SK-N-SH (cell line): ENCODE measurements around the gene KCNC2. TPM values are rescaled to one million over a fixed set of nuclear protein-coding genes. Genes with fewer than 3 reads are reported as not detected.

Source experiments
- CTCF ChIA-PET: fragments of 300-600, 350-600 bp; formaldehyde crosslinking; extraction: SDS; loops from one replicate; lab custom pipeline; 2021; lab: Yijun Ruan, JAX
- POLR2A ChIA-PET: fragments of 350-600 bp; sonication (Branson Sonifier 250); formaldehyde crosslinking; extraction: SDS; loops from one replicate; lab custom pipeline; 2020; ENCODE audit warnings: antibody characterized with exemption, inconsistent platforms; lab: Yijun Ruan, JAX
- DNase-seq: peaks from one replicate; pipeline ENCODE4 v3.0.0; 2012
- H2AFZ ChIP-seq: fragments of 200-600 bp; sonication (generic); 2 replicates; pipeline ENCODE4 v1.8.1; 2016; ENCODE audit warnings: antibody characterized with exemption, mild to moderate bottlenecking, low read depth
- H3F3A ChIP-seq: fragments of 200-600 bp; sonication (generic); replicated peaks from 2 replicates; pipeline ENCODE3; 2016; ENCODE audit warnings: antibody characterized with exemption, mild to moderate bottlenecking; ENCODE audit not compliant: insufficient read depth
- H3K27ac ChIP-seq, 2 experiments: fragments of 200-500 bp in 1 of 2; fragments of 200-600 bp in 1 of 2; sonication (Bioruptor generic) in 1 of 2; sonication (generic), shearing (Covaris generic) in 1 of 2; 2 replicates each; pipeline versions ENCODE4 v1.5.1 to v1.6.1; 2014 to 2016; ENCODE audit warnings: low read depth in 2 of 2, inconsistent platforms in 1 of 2, low read length in 1 of 2, mild to moderate bottlenecking in 1 of 2, mixed read lengths in 1 of 2
- H3K27me3 ChIP-seq: fragments of 200-600 bp; sonication (generic), shearing (Covaris generic); 2 replicates; pipeline ENCODE4 v1.6.1; 2016; ENCODE audit warnings: mixed run types; ENCODE audit not compliant: insufficient read depth
- H3K36me3 ChIP-seq, 2 experiments: fragments of 200-500 bp in 1 of 2; fragments of 200-600 bp in 1 of 2; sonication (Bioruptor generic) in 1 of 2; sonication (generic) in 1 of 2; replicated peaks in 1 of 2; 2 replicates each; pipeline versions ENCODE3 to v1.5.1; 2014 to 2016; ENCODE audit warnings: low read length in 1 of 2, mild to moderate bottlenecking in 1 of 2; ENCODE audit not compliant: insufficient read depth in 2 of 2, control insufficient read depth in 1 of 2
- H3K4me1 ChIP-seq, 2 experiments: fragments of 200-500 bp in 1 of 2; fragments of 200-600 bp in 1 of 2; sonication (Bioruptor generic) in 1 of 2; sonication (generic), shearing (Covaris generic) in 1 of 2; 2 replicates each; pipeline versions ENCODE4 v1.5.1 to v1.6.1; 2014 to 2016; ENCODE audit warnings: low read depth in 1 of 2, low read length in 1 of 2, mixed run types in 1 of 2; ENCODE audit not compliant: insufficient read depth in 2 of 2, control insufficient read depth in 1 of 2
- H3K4me2 ChIP-seq: fragments of 200-600 bp; sonication (generic), shearing (Covaris generic); 2 replicates; pipeline ENCODE4 v1.6.1; 2017; ENCODE audit warnings: mixed run types
- H3K4me3 ChIP-seq, 2 experiments: fragments of 200-500 bp in 1 of 2; fragments of 200-600 bp in 1 of 2; sonication (Bioruptor generic) in 1 of 2; sonication (generic), shearing (Covaris generic) in 1 of 2; 2 replicates each; pipeline versions ENCODE4 v1.5.1 to v1.8.1; 2014 to 2016; ENCODE audit warnings: low read depth in 2 of 2, inconsistent platforms in 1 of 2, low read length in 1 of 2, mild to moderate bottlenecking in 1 of 2, mixed read lengths in 1 of 2, moderate library complexity in 1 of 2
- H3K79me2 ChIP-seq: fragments of 200-600 bp; sonication (generic); 2 replicates; pipeline ENCODE4 v1.8.1; 2017; ENCODE audit warnings: mild to moderate bottlenecking; ENCODE audit not compliant: insufficient read depth
- H3K9ac ChIP-seq: fragments of 200-600 bp; sonication (generic); 2 replicates; pipeline ENCODE4 v1.6.1; 2017; ENCODE audit warnings: mixed run types
- H3K9me2 ChIP-seq: fragments of 200-600 bp; sonication (generic); 2 replicates; pipeline ENCODE4 v1.6.1; 2017; ENCODE audit warnings: mixed run types
- H3K9me3 ChIP-seq: fragments of 200-600 bp; sonication (generic); 2 replicates; pipeline ENCODE4 v1.6.1; 2017; ENCODE audit warnings: mixed run types, mild to moderate bottlenecking, moderate library complexity
- H4K20me1 ChIP-seq: fragments of 200-600 bp; sonication (generic); 2 replicates; pipeline ENCODE4 v1.6.1; 2017; ENCODE audit warnings: mild to moderate bottlenecking, mixed run types; ENCODE audit not compliant: insufficient read depth
- CHD2 ChIP-seq: fragments of 150-350 bp; IDR thresholded peaks from 2 replicates; pipeline ENCODE4 v1.6.1; 2018; ENCODE audit warnings: low read length; ENCODE audit not compliant: partially characterized antibody
- EZH2phosphoT487 ChIP-seq: fragments of 200-600 bp; sonication (generic); IDR thresholded peaks from 2 replicates; pipeline ENCODE4 v1.6.1; 2017; ENCODE audit warnings: low read depth, mixed run types, mild to moderate bottlenecking, antibody characterized with exemption, moderate library complexity, borderline replicate concordance
- FOXM1 ChIP-seq: IDR thresholded peaks from 2 replicates; pipeline ENCODE4 v1.4.0; 2012; ENCODE audit warnings: low read depth, mild to moderate bottlenecking
- GATA2 ChIP-seq: sonication (generic); formaldehyde crosslinking; IDR thresholded peaks from 2 replicates; pipeline ENCODE4 v1.5.0; 2020; ENCODE audit warnings: mild to moderate bottlenecking, missing genetic modification reagents
- NRF1 ChIP-seq: IDR thresholded peaks from 2 replicates; pipeline ENCODE4 v1.6.1; 2012; ENCODE audit warnings: low read depth, mild to moderate bottlenecking, low read length
- POLR2AphosphoS5 ChIP-seq: IDR thresholded peaks from 2 replicates; pipeline ENCODE4 v1.6.1; 2012; ENCODE audit warnings: low read depth, low read length
- RFX5 ChIP-seq: IDR thresholded peaks from 2 replicates; pipeline ENCODE4 v1.6.1; 2012; ENCODE audit warnings: mild to moderate bottlenecking, improper control_type of control experiment, low read length
- SIN3A ChIP-seq: IDR thresholded peaks from 2 replicates; pipeline ENCODE4 v1.6.1; 2012; ENCODE audit warnings: low read depth, mild to moderate bottlenecking, low read length, moderate library complexity, borderline replicate concordance
- SMC3 ChIP-seq: IDR thresholded peaks from 2 replicates; pipeline ENCODE4 v1.6.1; 2012; ENCODE audit warnings: low read depth, low read length, improper control_type of control experiment
- TAF1 ChIP-seq: IDR thresholded peaks from 2 replicates; pipeline ENCODE4 v1.6.1; 2012; ENCODE audit warnings: low read depth, mild to moderate bottlenecking, low read length, moderate library complexity, borderline replicate concordance
- YY1 ChIP-seq: IDR thresholded peaks from 2 replicates; pipeline ENCODE4 v1.4.0; 2012; ENCODE audit warnings: low read depth, mild to moderate bottlenecking
- WGBS: methylation state at CpG from one replicate; pipeline ENCODE4 v1.1.6; 2017; ENCODE audit warnings: low lambda C conversion rate; 5-methylcytosine and 5-hydroxymethylcytosine counted together
- polyA plus RNA-seq, 3 experiments: library from polyadenylated mRNA; depleted of rRNA; stranded (reverse); fragments of >200 nt; gene quantifications; 2 replicates each; pipeline ENCODE4 v1.2.3, GENCODE V29; 2012
- TF ChIP-seq, protein P1 (sequence below): fragments of 150-350 bp; IDR thresholded peaks from 2 replicates; pipeline ENCODE4 v1.6.1; 2017; ENCODE audit warnings: antibody characterized with exemption, low read length, low read depth, borderline replicate concordance
- TF ChIP-seq, protein P2 (sequence below): fragments of 150-350 bp; IDR thresholded peaks from 2 replicates; pipeline ENCODE4 v1.6.1; 2016; ENCODE audit warnings: mild to moderate bottlenecking, low read depth, low read length
- TF ChIP-seq, protein P3 (sequence below): IDR thresholded peaks from 2 replicates; pipeline ENCODE4 v1.4.0; 2012; ENCODE audit warnings: low read depth, borderline replicate concordance
- TF ChIP-seq, protein P4 (sequence below): IDR thresholded peaks from 2 replicates; pipeline ENCODE4 v1.4.0; 2012; ENCODE audit warnings: low read depth, borderline replicate concordance
- TF ChIP-seq, protein P5 (sequence below): fragments of 200-600 bp; sonication (generic); IDR thresholded peaks from 2 replicates; pipeline ENCODE4 v1.6.1; 2017; ENCODE audit warnings: antibody characterized with exemption, mild to moderate bottlenecking, moderate library complexity

The KCNC2 gene
- polyA plus RNA-seq, 1 of the 3 experiments (the other 2 are of a cell fraction): not detected

DNA sequence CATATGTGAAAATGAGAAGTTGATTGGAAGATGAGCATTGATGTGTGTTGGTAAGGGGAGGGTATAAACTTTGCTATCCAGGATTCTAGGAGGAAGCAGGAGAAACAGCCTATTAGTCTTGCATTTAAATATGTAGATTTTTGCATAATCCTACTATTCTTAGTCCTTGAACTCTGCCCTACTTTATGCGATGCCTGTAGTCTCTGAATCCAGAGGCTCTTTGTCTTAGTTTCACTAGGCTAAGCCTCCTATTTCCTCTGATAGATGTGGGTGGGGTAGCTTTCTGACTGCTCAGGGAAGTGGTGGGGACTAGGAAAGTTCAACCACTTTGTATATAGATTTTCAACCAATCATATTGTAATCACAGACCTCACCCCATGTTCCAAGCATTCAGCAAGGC lies 49.5 kb upstream of the KCNC2 start:
- Histone ChIP-seq H3K36me3 (no peaks in the 10 kb centered on the region), H3K4me2 (no peak overlapping the region), H3K9ac (no peak overlapping the region), H3K27ac (no peak overlapping the region), H3K9me3 (no peaks in the 10 kb centered on the region), H3K4me1 (no peaks in the 10 kb centered on the region), H3K79me2 (no peaks in the 10 kb centered on the region), H3K9me2 (no peaks in the 10 kb centered on the region), H3K27me3 (no peaks in the 10 kb centered on the region), H4K20me1 (no peaks in the 10 kb centered on the region), H3F3A (no peaks in the 10 kb centered on the region), H2AFZ (no peak overlapping the region), H3K4me3 (no peak overlapping the region)
- ChIA-PET CTCF (no interaction called here), POLR2A (no interaction called here)
- WGBS: 88% methylated on average over 1 of the region's 1 CpG
- no peak for DNase-seq
- TF ChIP-seq, protein P1, sequence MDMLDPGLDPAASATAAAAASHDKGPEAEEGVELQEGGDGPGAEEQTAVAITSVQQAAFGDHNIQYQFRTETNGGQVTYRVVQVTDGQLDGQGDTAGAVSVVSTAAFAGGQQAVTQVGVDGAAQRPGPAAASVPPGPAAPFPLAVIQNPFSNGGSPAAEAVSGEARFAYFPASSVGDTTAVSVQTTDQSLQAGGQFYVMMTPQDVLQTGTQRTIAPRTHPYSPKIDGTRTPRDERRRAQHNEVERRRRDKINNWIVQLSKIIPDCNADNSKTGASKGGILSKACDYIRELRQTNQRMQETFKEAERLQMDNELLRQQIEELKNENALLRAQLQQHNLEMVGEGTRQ: no peak
- TF ChIP-seq, protein P2, sequence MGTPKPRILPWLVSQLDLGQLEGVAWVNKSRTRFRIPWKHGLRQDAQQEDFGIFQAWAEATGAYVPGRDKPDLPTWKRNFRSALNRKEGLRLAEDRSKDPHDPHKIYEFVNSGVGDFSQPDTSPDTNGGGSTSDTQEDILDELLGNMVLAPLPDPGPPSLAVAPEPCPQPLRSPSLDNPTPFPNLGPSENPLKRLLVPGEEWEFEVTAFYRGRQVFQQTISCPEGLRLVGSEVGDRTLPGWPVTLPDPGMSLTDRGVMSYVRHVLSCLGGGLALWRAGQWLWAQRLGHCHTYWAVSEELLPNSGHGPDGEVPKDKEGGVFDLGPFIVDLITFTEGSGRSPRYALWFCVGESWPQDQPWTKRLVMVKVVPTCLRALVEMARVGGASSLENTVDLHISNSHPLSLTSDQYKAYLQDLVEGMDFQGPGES: no peak
- TF ChIP-seq SMC3 (no peak), FOXM1 (no peak), EZH2phosphoT487 (no peak), YY1 (no peak), RFX5 (no peak), TAF1 (no peak), POLR2AphosphoS5 (no peak), CHD2 (no peak), NRF1 (no peak), GATA2 (CRISPR knock-in tag) (no peak), SIN3A (no peak)
- TF ChIP-seq, protein P3, sequence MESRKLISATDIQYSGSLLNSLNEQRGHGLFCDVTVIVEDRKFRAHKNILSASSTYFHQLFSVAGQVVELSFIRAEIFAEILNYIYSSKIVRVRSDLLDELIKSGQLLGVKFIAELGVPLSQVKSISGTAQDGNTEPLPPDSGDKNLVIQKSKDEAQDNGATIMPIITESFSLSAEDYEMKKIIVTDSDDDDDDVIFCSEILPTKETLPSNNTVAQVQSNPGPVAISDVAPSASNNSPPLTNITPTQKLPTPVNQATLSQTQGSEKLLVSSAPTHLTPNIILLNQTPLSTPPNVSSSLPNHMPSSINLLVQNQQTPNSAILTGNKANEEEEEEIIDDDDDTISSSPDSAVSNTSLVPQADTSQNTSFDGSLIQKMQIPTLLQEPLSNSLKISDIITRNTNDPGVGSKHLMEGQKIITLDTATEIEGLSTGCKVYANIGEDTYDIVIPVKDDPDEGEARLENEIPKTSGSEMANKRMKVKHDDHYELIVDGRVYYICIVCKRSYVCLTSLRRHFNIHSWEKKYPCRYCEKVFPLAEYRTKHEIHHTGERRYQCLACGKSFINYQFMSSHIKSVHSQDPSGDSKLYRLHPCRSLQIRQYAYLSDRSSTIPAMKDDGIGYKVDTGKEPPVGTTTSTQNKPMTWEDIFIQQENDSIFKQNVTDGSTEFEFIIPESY: no peak
- TF ChIP-seq, protein P4, sequence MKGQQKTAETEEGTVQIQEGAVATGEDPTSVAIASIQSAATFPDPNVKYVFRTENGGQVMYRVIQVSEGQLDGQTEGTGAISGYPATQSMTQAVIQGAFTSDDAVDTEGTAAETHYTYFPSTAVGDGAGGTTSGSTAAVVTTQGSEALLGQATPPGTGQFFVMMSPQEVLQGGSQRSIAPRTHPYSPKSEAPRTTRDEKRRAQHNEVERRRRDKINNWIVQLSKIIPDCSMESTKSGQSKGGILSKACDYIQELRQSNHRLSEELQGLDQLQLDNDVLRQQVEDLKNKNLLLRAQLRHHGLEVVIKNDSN: no peak
- TF ChIP-seq, protein P5, sequence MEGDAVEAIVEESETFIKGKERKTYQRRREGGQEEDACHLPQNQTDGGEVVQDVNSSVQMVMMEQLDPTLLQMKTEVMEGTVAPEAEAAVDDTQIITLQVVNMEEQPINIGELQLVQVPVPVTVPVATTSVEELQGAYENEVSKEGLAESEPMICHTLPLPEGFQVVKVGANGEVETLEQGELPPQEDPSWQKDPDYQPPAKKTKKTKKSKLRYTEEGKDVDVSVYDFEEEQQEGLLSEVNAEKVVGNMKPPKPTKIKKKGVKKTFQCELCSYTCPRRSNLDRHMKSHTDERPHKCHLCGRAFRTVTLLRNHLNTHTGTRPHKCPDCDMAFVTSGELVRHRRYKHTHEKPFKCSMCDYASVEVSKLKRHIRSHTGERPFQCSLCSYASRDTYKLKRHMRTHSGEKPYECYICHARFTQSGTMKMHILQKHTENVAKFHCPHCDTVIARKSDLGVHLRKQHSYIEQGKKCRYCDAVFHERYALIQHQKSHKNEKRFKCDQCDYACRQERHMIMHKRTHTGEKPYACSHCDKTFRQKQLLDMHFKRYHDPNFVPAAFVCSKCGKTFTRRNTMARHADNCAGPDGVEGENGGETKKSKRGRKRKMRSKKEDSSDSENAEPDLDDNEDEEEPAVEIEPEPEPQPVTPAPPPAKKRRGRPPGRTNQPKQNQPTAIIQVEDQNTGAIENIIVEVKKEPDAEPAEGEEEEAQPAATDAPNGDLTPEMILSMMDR: no peak
